AG08396 (cell line): ENCODE results near the gene PDPN.

ENCODE experiments used
- DNase-seq: peaks from one replicate; pipeline ENCODE4 v3.0.0; 2012; ENCODE audit warnings: low spot score, mixed read lengths

Gene PDPN

GRCh38 chr1:13617773-13618172 lies 34.1 kb downstream of the PDPN start:
- DNase-seq: no peak

- no peak for DNase-seq
These were observed 34.9 kb downstream of the PDPN start for GRCh38 chr1:13618483-13618882.

DNA sequence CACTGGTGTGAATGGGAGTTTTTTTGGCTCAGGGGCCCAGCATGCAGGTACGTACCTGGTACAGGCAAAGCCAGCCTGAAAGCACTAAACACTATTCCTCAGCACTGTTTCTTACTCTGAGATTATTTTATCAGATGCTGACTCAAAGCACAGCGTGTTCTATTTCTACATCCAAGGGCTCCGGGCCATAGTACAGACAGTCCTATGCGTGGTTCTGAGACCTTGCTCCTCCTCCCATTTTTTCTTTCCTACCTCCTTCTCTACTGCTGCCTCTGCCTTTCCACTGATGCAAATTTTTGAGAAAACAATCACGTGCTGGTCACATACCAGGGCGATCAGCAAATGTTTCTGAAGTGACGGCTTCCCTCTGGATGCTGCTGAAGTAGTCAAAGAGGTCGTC lies 36.3 kb downstream of the PDPN start:
- no peak for DNase-seq

- DNase-seq: no peak
These were observed 37.2 kb downstream of the PDPN start for GRCh38 chr1:13620825-13621224.

GRCh38 chr1:13622446-13622845 lies 38.8 kb downstream of the PDPN start:
- no peak for DNase-seq

- no peak for DNase-seq
These were observed 39.5 kb downstream of the PDPN start for GRCh38 chr1:13623021-13623637.

- DNase-seq: no peak
These were observed 40.9 kb downstream of the PDPN start for GRCh38 chr1:13624526-13624925.

- no peak for DNase-seq
These were observed 43.5 kb downstream of the PDPN start for GRCh38 chr1:13627127-13627526.

- no peak for DNase-seq
These were observed 44.6 kb downstream of the PDPN start for GRCh38 chr1:13628218-13628617.

GRCh38 chr1:13628711-13629110 lies 45.1 kb downstream of the PDPN start:
- DNase-seq: no peak

GRCh38 chr1:13642306-13643004 lies 58.8 kb downstream of the PDPN start:
- DNase-seq: no peak

- no peak for DNase-seq
These were observed 59.4 kb downstream of the PDPN start for GRCh38 chr1:13643017-13643416.

DNA sequence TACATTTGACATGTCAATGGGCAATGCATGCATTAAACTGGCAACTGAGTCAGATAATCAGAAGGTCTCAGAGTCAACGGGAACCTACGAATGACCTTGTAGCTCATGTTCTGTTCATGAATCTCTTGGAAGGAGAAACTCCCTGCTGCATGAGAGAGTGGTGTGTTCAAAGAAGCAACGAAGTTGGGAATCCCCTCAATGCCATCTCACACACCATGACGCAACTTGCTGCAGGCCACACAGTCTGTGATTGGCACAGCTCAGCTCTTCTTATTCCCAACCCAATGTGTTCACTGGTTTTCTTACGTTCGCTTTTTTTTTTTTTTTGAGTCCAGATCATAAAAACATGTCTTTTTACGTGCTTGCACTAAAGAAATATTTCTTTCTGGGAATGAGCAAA lies 62.9 kb downstream of the PDPN start:
- DNase-seq: no peak

GRCh38 chr1:13651279-13651678 lies 67.6 kb downstream of the PDPN start:
- no peak for DNase-seq

- no peak for DNase-seq
These were observed 68.6 kb downstream of the PDPN start for GRCh38 chr1:13652238-13652637.

DNA sequence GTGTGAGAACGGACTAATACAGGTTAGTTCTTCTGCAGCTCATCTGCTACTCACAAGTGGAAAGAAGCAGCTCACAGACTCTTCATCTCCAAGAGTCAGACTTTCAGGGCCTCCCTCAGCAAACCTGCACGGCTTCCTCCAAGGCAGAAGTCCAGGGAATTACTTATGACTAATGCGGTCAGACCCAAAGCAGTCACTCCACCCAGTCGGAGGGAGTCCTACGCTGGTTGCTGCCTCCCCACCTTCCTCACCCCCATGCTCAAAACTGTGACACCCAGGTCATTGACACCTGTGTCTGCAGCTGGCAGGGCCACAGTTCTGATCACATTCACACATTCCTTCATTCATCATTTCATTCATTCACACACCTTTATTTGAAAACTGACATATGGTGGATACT lies 77.9 kb downstream of the PDPN start:
- DNase-seq: peak; percentile 41

DNA sequence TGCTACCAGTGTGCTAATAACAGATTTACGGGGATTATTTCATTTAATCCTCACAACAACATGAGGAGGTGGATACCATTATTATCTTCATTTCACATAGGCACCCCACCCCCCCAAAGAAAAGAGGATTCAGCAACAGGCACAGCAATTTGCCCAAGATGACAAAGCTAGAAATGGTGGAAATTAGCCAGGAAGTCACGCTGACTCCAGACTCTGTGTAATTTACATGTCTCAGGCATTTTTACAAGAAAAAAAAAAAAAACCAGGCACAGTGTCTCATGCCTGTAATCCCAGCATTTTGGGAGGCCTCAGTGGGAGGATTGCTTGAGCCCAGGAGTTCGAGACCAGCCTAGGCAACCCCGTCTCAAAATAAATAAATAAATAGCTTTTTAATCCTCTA lies 78.9 kb downstream of the PDPN start:
- peak; percentile 41 for DNase-seq

DNA sequence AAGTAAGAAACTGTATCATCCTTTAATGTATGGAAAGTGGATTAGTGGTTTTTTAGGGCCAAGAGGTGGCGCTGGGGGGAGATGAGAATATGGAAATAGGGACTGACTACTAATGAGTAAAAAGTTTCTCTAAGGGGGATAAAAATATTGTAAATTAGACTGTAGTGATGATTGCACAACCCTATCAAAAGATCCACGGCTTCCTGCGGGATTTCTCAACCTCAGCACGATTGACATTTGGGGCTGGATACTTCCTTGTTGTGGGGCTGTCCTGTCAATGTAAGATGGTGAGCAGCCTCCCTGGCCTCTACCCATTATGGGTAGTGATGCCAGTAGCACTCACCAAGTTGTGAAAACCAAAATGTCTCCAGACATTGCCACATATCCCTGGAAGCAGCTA lies 80.3 kb downstream of the PDPN start:
- no peak for DNase-seq

DNA sequence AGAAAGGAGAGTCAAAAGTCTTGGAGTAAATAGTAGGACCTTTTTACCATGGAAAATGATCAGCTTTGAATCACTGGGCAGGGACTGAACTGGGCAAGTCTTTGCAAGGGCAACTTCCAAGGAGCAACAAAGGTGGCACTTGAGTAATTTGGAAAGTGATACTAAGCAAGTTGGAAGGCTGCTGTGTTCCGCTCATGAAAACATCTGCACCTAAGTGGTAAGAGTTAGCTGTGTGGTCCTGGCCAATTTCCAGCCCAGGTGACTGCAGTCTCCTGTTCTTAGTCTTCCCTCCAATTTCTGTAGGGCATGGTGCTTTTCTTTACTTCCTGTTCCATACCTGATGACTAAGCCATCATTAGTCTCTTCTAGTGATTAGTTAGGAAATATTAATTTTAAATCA lies 80.8 kb downstream of the PDPN start:
- no peak for DNase-seq

DNA sequence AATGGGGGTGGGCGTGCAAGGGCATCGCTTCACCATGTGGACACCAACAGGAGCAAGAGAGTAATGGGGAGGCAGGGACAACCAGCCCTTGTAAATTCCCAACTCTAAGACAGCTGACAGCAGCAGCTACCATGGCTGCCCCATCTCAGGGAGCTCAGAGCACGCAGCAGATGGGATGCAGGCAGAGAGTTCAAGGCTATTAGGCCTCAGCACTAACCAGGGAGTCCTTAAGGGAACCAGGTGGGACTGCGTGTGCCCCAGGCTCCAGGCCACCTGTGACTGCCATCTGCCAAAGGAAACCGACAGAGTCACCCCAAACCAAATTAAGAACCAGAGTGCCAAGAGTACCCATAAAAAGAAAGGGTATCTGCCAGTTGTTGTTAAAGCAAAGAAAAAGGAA lies 82.7 kb downstream of the PDPN start:
- DNase-seq: no peak
